HG03097 (cell line): ENCODE data around the gene FCMR.

Experiments
- ATAC-seq: cut with Tn5 transposase; IDR thresholded peaks from one replicate; pipeline ENCODE4 v1.9.1; 2021; ENCODE audit not compliant: unreplicated experiment, low FRiP score

Gene FCMR

DNA sequence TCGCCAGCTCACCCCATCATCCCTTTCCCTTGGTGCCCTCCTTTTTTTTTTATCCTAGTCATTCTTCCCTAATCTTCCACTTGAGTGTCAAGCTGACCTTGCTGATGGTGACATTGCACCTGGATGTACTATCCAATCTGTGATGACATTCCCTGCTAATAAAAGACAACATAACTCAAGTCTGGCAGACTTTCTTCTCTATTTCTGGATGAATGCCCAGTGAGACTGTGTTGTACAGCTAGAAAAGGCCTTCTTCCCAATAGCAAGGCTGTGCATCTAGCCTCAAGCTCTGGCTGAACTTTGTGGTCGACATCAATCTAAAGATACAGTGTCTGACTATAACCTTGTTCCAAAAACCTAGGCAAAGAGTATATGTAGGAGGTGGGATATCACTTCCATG, 18.1 kb downstream of the FCMR start:
- no peak for ATAC-seq

DNA sequence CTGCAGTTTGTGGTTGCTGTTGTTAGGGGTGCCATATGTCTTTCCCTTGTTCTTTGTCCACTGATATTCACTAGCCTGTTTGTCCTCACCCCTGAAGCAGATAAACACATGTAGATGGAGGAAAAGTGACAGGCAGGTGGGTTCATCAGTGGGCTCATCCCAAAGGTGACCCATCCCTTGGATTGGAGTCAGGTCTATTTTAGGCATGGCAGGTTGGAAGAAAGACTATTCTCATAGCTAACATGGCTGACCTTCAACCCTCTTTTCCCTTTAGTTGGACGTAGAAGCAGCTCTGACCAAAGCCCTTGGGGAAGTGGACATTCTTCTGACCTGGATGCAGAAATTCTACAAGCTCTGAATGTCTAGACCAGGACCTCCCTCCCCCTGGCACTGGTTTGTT, 19.0 kb downstream of the FCMR start:
- no peak for ATAC-seq

- ATAC-seq, result no peak
Observed at GRCh38 chr1:206901944-206902343, 19.8 kb downstream of the FCMR start.

- ATAC-seq, result no peak
Observed at GRCh38 chr1:206900149-206900548, 21.6 kb downstream of the FCMR start.

GRCh38 chr1:206899717-206900116, 22.0 kb downstream of the FCMR start:
- ATAC-seq, result no peak

DNA sequence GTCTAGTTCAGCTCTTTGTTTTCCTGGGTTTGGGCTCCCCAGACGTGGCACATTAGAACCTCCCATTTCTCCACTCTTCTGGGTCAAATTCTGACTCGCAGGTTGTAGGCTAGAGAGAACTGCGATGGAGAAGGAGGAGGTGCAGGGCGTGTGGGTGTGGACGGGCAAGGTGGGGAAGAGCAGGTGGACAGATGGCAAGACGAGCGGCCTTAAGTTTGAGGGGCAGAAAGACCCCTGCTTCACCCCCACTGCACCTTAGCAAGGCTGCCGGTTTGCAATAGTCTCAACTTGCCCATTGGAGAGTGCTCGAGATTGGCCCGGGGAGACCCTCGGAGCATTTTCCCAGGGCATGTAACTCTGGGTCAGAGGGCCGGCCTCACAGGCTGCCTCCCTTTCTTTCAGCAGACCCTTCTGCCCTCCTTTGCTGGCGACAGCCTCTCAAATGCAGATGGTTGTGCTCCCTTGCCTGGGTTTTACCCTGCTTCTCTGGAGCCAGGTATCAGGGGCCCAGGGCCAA, 22.8 kb downstream of the FCMR start:
- ATAC-seq, result no peak

- ATAC-seq, result no peak
Observed at GRCh38 chr1:206898089-206898914, 23.4 kb downstream of the FCMR start.

DNA sequence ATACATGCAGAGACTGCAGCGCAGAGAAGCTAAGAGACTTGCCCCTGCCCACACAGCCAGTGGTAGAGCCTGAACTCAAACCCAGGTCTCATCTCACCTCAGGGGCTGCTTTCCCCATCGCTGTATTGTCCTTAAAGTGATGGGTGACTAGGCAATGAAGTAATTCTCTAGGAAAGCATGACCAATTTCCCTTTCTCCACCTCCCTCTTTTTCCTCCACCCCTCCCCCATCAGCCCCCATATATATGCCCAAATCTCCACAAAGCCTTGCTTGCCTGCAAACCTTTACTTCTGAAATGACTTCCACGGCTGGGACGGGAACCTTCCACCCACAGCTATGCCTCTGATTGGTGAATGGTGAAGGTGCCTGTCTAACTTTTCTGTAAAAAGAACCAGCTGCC, 24.6 kb downstream of the FCMR start, which contains the start of gene IL24:
Gene IL24, plus strand, starts transcription at position 269 of the 400 bp plus-strand sequence. CDS start 390 bp downstream, outside the sequence.
- no peak for ATAC-seq

- no peak for ATAC-seq
Observed at GRCh38 chr1:206896261-206896660, 25.5 kb downstream of the FCMR start.

- no peak for ATAC-seq
Observed at GRCh38 chr1:206895837-206896242, 25.9 kb downstream of the FCMR start.

- no peak for ATAC-seq
Observed at GRCh38 chr1:206895325-206895724, 26.4 kb downstream of the FCMR start.

DNA sequence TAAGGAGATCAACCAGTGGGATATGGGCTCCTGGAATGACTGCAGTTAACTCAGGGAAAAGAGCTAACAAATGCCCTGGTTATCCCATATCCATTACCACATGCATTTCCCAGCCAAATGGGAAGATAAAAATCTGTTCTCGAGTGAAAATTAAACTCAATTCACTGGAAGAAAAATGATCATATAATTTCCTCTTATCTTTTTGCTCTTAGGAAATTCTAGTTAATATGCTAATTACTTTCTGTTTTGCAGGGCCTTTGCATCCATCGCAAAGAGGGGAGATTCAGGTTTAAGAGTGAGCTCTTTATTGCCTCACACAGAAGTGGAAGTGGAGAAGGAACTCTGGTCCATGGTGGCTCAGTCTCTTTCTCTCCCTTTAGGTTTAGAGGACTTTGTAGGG, 28.4 kb downstream of the FCMR start:
- ATAC-seq, result no peak

GRCh38 chr1:206892351-206892984, 29.3 kb downstream of the FCMR start:
- no peak for ATAC-seq

GRCh38 chr1:206891412-206891811, 30.3 kb downstream of the FCMR start:
- no peak for ATAC-seq

GRCh38 chr1:206890125-206891060, 31.3 kb downstream of the FCMR start:
- ATAC-seq, result no peak

DNA sequence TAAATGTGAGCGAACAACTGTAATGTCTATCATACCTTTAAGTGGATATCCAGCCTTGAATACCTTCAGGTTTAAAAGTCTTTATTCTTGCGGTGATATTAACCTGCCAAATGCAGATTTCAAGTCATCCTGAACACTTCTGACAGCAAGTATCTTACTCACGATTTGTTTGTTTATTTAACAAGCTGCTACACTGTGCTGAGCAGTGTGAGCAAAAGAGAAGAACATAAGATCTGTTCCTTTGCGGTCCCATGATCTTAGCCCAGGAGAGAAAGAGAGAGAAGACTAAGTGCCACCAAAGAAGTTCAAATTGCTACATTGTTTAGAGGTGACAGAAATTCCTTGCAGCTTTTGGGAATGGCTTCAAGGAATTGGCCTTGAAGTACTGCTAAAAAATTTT, 34.0 kb downstream of the FCMR start:
- no peak for ATAC-seq

DNA sequence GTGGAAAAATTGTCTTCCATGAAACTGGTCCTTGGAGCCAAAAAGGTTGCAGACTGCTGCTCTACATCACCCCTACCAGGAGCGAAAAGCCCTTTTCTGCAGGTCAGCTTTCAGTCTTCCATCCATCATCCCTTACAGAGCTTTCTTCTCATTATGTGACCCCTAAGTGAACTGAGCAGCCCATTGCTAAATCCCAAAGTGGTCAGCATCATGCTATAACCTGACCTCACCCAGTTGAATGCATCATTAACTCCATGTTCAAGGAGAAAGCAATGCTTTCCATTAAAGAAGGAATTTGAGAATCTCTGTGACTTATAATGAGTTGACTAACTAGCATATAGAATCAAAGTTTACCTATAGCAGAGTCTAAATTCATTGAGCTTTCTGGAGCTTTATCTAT, 34.9 kb downstream of the FCMR start:
- ATAC-seq, result no peak

DNA sequence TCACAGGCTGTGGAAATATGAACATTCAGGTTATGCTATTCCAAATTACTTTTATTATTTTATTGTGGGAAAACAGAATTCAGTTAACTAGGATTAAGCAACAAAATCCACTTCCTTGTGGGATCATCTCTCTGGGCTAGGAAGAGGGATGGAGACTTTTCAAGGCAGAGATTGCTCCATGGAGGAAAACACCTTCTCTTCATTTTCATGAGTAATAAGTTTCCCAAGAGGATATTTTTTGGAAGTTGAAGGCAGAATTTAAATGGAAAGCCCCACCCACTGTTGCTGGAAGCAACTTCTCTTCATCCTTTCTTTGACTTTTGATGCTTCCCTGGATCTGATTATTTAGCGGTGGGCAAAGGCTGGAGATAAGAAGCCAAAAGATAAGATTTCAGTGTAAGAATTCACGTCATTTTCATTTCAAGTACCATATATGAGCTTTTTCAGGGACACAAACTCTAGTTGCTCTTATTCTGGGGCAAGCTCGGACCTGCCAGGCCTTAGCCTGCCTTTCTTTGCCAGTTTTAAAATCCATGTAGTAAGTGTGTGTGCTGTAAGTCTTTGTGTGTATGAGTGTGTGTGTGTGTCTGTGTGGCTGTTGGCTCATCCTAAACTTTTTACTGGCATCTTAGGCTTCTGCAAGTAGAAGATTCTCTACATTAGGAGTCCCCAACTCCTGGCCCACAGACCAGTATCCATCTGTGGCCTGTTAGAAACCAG, 36.2 kb downstream of the FCMR start:
- no peak for ATAC-seq

- no peak for ATAC-seq
Observed at GRCh38 chr1:206883876-206884275, 37.9 kb downstream of the FCMR start.

GRCh38 chr1:206883160-206883559, 38.6 kb downstream of the FCMR start:
- ATAC-seq, result no peak
